Spleen (tissue), 3 donors: Measurements from ENCODE around the gene SDSL.

Experiments
- POLR2A ChIP-seq, 3 donors: fragments of 450-650 bp; IDR thresholded peaks; one replicate each; pipeline ENCODE4 v1.5.1; 2017; ENCODE audit warnings: antibody characterized with exemption in 3 of 3, mild to moderate bottlenecking in 1 of 3
- POLR2AphosphoS5 ChIP-seq, 3 donors: sonication (generic); formaldehyde crosslinking; IDR thresholded peaks; one replicate each; pipeline ENCODE4 v1.5.1; 2017; ENCODE audit warnings: antibody characterized with exemption in 3 of 3

DNA sequence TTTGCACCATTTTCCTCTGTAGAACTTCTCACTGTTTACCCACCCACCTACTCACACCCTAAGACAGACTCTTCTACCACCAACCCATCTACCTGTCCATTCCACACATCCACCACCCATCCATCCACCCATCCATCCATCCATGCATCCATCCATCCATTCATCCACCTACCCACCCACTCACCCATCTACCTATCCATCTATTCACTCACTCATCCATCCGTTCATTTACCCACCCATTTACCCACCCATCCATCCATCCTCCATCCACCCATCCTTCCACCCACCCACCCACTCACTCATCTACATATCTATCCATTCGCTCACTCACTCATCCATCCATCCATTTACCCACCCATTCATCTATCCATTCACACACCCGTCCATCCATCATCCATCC is 48.7 kb upstream of the SDSL start:
- no peak for TF ChIP-seq POLR2A (IDR thresholded peaks at IDR 0.05)
- no peak for TF ChIP-seq POLR2AphosphoS5 (IDR thresholded peaks at IDR 0.05)
